ENCODE results near the gene MED12L. TPM values are rescaled to one million over a fixed set of nuclear protein-coding genes. Genes with fewer than 3 reads are reported as not detected.

MED12L gene
- total RNA-seq, 1 experiment from 2014 or later = 14.9 TPM

GRCh38 chr3:151183265-151183671 is 97.8 kb downstream of the MED12L start:
- Histone ChIP-seq H3K27ac (ENCODE audit: insufficient read length, low read depth, low read length) (no peak overlapping the region), H2AFZ (ENCODE audit: low read length) (no peak overlapping the region), H4K91ac (ENCODE audit: insufficient read length, low read depth, low read length) (no peak overlapping the region), H4K8ac (replicated peaks; ENCODE audit: insufficient read length, low read depth, low read length) (no peak overlapping the region), H3K18ac (ENCODE audit: insufficient read length, low read depth, low read length) (no peak overlapping the region), H2BK5ac (ENCODE audit: insufficient read length, low read length) (no peak overlapping the region), H3K23ac (ENCODE audit: insufficient read length, low read depth, low read length) (no peak overlapping the region), H3K79me2 (ENCODE audit: insufficient read depth, low read length) (no peaks in the 10 kb centered on the region), H3K9me3 (ENCODE audit: control insufficient read depth, low read depth, low read length) (no peaks in the 10 kb centered on the region), H3K4me2 (ENCODE audit: insufficient read depth, insufficient read length, low read length) (no peak overlapping the region), H2AK5ac (ENCODE audit: insufficient read length, low read length) (no peak overlapping the region), H4K5ac (ENCODE audit: insufficient read length, low read depth, low read length) (no peak overlapping the region), H3K9ac (ENCODE audit: extremely low read depth, insufficient read length, low read length) (no peak overlapping the region), H3K4ac (ENCODE audit: low read depth, low read length) (no peak overlapping the region), H2BK12ac (ENCODE audit: insufficient read length, low read depth, low read length) (no peak overlapping the region), H3T11ph (ENCODE audit: low read length) (no peak overlapping the region), H2BK120ac (ENCODE audit: low read depth, low read length, poor library complexity, severe bottlenecking) (no peak overlapping the region), H3K23me2 (ENCODE audit: insufficient read length, low read depth, low read length, poor library complexity, severe bottlenecking) (no peaks in the 10 kb centered on the region), H4K20me1 (ENCODE audit: control insufficient read depth, insufficient read depth, insufficient read length) (no peaks in the 10 kb centered on the region), H3K79me1 (ENCODE audit: insufficient read depth, low read depth, low read length, poor library complexity, severe bottlenecking) (no peaks in the 10 kb centered on the region), H3K4me1 (ENCODE audit: insufficient read depth, low read length) (peaks cover 3% of the 10 kb centered on the region; the same call in 1 of the 2 replicates), H2BK20ac (ENCODE audit: low read depth, low read length, poor library complexity, severe bottlenecking) (no peak overlapping the region), H3K56ac (ENCODE audit: insufficient read length, low read depth, low read length) (no peak overlapping the region), H3K27me3 (ENCODE audit: insufficient read depth, low read length) (no peaks in the 10 kb centered on the region), H3K14ac (ENCODE audit: insufficient read depth, low read length) (no peak overlapping the region), H2BK15ac (ENCODE audit: low read depth, low read length) (no peak overlapping the region)
- TF ChIP-seq CTCF (conservative IDR thresholded peaks at IDR 0.05) = no peak
- DNase-seq = no peak
- H3K27ac Mint-ChIP-seq = peak overlapping the region in 1 of 3 experiments; percentile 12; a peak in 3 of 7 replicates
- H3K9me3 Mint-ChIP-seq = no peaks in the 10 kb centered on the region
- H3K4me3 Mint-ChIP-seq = no peak overlapping the region
- H3K4me1 Mint-ChIP-seq = peaks cover 15 to 16% of the 10 kb centered on the region in 2 experiments
- no peaks in the 10 kb centered on the region for H3K27me3 Mint-ChIP-seq (ENCODE audit: low read depth)
- 0 out of 7 replicates have a peak, but pooled peaks cover 0 to 2% (median 0%) of the 10 kb centered on the region in 3 experiments for H3K36me3 Mint-ChIP-seq (ENCODE audit: insufficient read depth in 1 of 3, low read depth in 3 of 3)
- WGBS (ENCODE audit: extremely low coverage, insufficient read length, low lambda C conversion rate) = no CpG with 5 or more reads among the region's 5 CpGs

Measured in H9 (cell line).